ENCODE results near the gene OR5AU1.
"Not testable (repeated sequence)": the region's sequence is repeated elsewhere in the genome, so short reads cannot be mapped to it uniquely, and the experiment has no call there.

The OR5AU1 gene

GRCh38 chr14:21192875-21193535 lies 37.1 kb upstream of the OR5AU1 start:
- in situ Hi-C loops (cut with MboI; ENCODE audit: low sequenced_read_pairs) = no loop called here
- DNase-seq (ENCODE audit: low spot score in 2 of 2) = no peak
- Histone ChIP-seq H3K4me3 (no peak overlapping the region), H3K27me3 (ENCODE audit: low read depth) (no peaks in the 10 kb centered on the region; the same call in 1 of the 2 replicates), H3K4me1 (peaks cover 2% of the 10 kb centered on the region; the same call in 1 of the 2 replicates), H3K9me3 (no peaks in the 10 kb centered on the region; the same call in 1 of the 2 replicates), H3K36me3 (replicated peaks) (no peaks in the 10 kb centered on the region)

- no peaks in the 10 kb centered on the region; the same call in 1 of the 2 replicates for H3K9me3 ChIP-seq
- H3K36me3 ChIP-seq (replicated peaks) = no peaks in the 10 kb centered on the region
- DNase-seq (ENCODE audit: low spot score in 2 of 2) = no peak
- H3K27me3 ChIP-seq (ENCODE audit: low read depth) = no peaks in the 10 kb centered on the region; the same call in 1 of the 2 replicates
- H3K4me3 ChIP-seq = peak overlapping the region; percentile 19
- in situ Hi-C loops (cut with MboI; ENCODE audit: low sequenced_read_pairs) = no loop called here
- peaks cover 2% of the 10 kb centered on the region; the same call in 1 of the 2 replicates for H3K4me1 ChIP-seq
Observed at GRCh38 chr14:21192447-21192822, 36.6 kb upstream of the OR5AU1 start.

- Histone ChIP-seq H3K9me3 (no peaks in the 10 kb centered on the region; the same call in 1 of the 2 replicates), H3K4me3 (peak overlapping the region; percentile 19), H3K27me3 (ENCODE audit: low read depth) (no peaks in the 10 kb centered on the region; the same call in 1 of the 2 replicates), H3K36me3 (replicated peaks) (no peaks in the 10 kb centered on the region), H3K4me1 (peaks cover 2% of the 10 kb centered on the region; the same call in 1 of the 2 replicates)
- DNase-seq (ENCODE audit: low spot score in 2 of 2) = peak; percentile 73 to 93
- in situ Hi-C loops (cut with MboI; ENCODE audit: low sequenced_read_pairs) = no loop called here
Observed at GRCh38 chr14:21191809-21192446, 36.1 kb upstream of the OR5AU1 start.

- DNase-seq (ENCODE audit: low spot score in 2 of 2) = no peak
- Histone ChIP-seq H3K27me3 (ENCODE audit: low read depth) (no peaks in the 10 kb centered on the region), H3K4me1 (peaks cover 2% of the 10 kb centered on the region; the same call in 1 of the 2 replicates), H3K9me3 (no peaks in the 10 kb centered on the region; the same call in 1 of the 2 replicates), H3K36me3 (replicated peaks) (no peaks in the 10 kb centered on the region), H3K4me3 (no peak overlapping the region)
- in situ Hi-C loops (cut with MboI; ENCODE audit: low sequenced_read_pairs) = no loop called here
Observed at GRCh38 chr14:21191261-21191808, 35.5 kb upstream of the OR5AU1 start.

- H3K36me3 ChIP-seq (replicated peaks) = no peaks in the 10 kb centered on the region
- H3K27me3 ChIP-seq (ENCODE audit: low read depth) = no peaks in the 10 kb centered on the region
- H3K4me1 ChIP-seq = no peaks in the 10 kb centered on the region
- no peak for DNase-seq (ENCODE audit: low spot score in 2 of 2)
- H3K9me3 ChIP-seq = 0 out of 2 replicates have a peak, but pooled peaks cover 2% of the 10 kb centered on the region
- in situ Hi-C loops (cut with MboI; ENCODE audit: low sequenced_read_pairs) = no loop called here
- no peak overlapping the region for H3K4me3 ChIP-seq
Observed at GRCh38 chr14:21185491-21185890, 29.6 kb upstream of the OR5AU1 start.

GRCh38 chr14:21184254-21184653 lies 28.4 kb upstream of the OR5AU1 start:
- H3K36me3 ChIP-seq (replicated peaks) = no peaks in the 10 kb centered on the region
- H3K9me3 ChIP-seq = 0 out of 2 replicates have a peak, but pooled peaks cover 2% of the 10 kb centered on the region
- in situ Hi-C loops (cut with MboI; ENCODE audit: low sequenced_read_pairs) = no loop called here
- no peak for DNase-seq (ENCODE audit: low spot score in 2 of 2)
- no peaks in the 10 kb centered on the region for H3K4me1 ChIP-seq
- H3K4me3 ChIP-seq = no peak overlapping the region
- no peaks in the 10 kb centered on the region for H3K27me3 ChIP-seq (ENCODE audit: low read depth)

- Histone ChIP-seq H3K4me3 (no peak overlapping the region), H3K27me3 (ENCODE audit: low read depth) (no peaks in the 10 kb centered on the region; the same call in 1 of the 2 replicates), H3K9me3 (0 out of 2 replicates have a peak, but pooled peaks cover 2% of the 10 kb centered on the region), H3K36me3 (replicated peaks) (no peaks in the 10 kb centered on the region), H3K4me1 (no peaks in the 10 kb centered on the region)
- DNase-seq (ENCODE audit: low spot score in 2 of 2) = no peak
- in situ Hi-C loops (cut with MboI; ENCODE audit: low sequenced_read_pairs) = no loop called here
Observed at GRCh38 chr14:21182166-21182565, 26.3 kb upstream of the OR5AU1 start.

- Histone ChIP-seq H3K4me1 (no peaks in the 10 kb centered on the region), H3K4me3 (no peak overlapping the region), H3K27me3 (ENCODE audit: low read depth) (peaks cover 9% of the 10 kb centered on the region; the same call in 1 of the 2 replicates), H3K9me3 (peaks cover 4% of the 10 kb centered on the region; the same call in 1 of the 2 replicates), H3K36me3 (replicated peaks) (no peaks in the 10 kb centered on the region)
- in situ Hi-C loops (cut with MboI; ENCODE audit: low sequenced_read_pairs) = no loop called here
- DNase-seq (ENCODE audit: low spot score in 2 of 2) = no peak
Observed at GRCh38 chr14:21171128-21171527, 15.3 kb upstream of the OR5AU1 start.

- Histone ChIP-seq H3K4me3 (no peak overlapping the region), H3K4me1 (no peaks in the 10 kb centered on the region), H3K27me3 (ENCODE audit: low read depth) (peaks cover 6% of the 10 kb centered on the region; the same call in 1 of the 2 replicates), H3K36me3 (replicated peaks) (no peaks in the 10 kb centered on the region), H3K9me3 (peaks cover 4% of the 10 kb centered on the region; the same call in 1 of the 2 replicates)
- no peak for DNase-seq (ENCODE audit: low spot score in 2 of 2)
- in situ Hi-C loops (cut with MboI; ENCODE audit: low sequenced_read_pairs) = no loop called here
Observed at GRCh38 chr14:21169573-21169972, 13.7 kb upstream of the OR5AU1 start.

GRCh38 chr14:21168055-21168454 lies 12.2 kb upstream of the OR5AU1 start:
- H3K4me3 ChIP-seq = no peak overlapping the region
- DNase-seq (ENCODE audit: low spot score in 2 of 2) = no peak
- peaks cover 4% of the 10 kb centered on the region; the same call in 1 of the 2 replicates for H3K9me3 ChIP-seq
- in situ Hi-C loops (cut with MboI; ENCODE audit: low sequenced_read_pairs) = no loop called here
- peaks cover 5% of the 10 kb centered on the region; the same call in 1 of the 2 replicates for H3K27me3 ChIP-seq (ENCODE audit: low read depth)
- no peaks in the 10 kb centered on the region for H3K36me3 ChIP-seq (replicated peaks)
- no peaks in the 10 kb centered on the region for H3K4me1 ChIP-seq

- H3K27me3 ChIP-seq (ENCODE audit: low read depth); in situ Hi-C loops (cut with MboI; ENCODE audit: low sequenced_read_pairs); H3K36me3 ChIP-seq (replicated peaks); H3K9me3 ChIP-seq; H3K4me1 ChIP-seq; DNase-seq (ENCODE audit: low spot score in 2 of 2); H3K4me3 ChIP-seq: not testable (repeated sequence)
Observed at GRCh38 chr14:21165670-21166069, 9.8 kb upstream of the OR5AU1 start.

- DNase-seq (ENCODE audit: low spot score in 2 of 2); H3K9me3 ChIP-seq; H3K36me3 ChIP-seq (replicated peaks); in situ Hi-C loops (cut with MboI; ENCODE audit: low sequenced_read_pairs); H3K4me3 ChIP-seq; H3K4me1 ChIP-seq: not testable (repeated sequence)
- H3K27me3 ChIP-seq (ENCODE audit: low read depth) = peaks cover 12% of the 10 kb centered on the region; the same call in 1 of the 2 replicates
Observed at GRCh38 chr14:21165002-21165605, 9.2 kb upstream of the OR5AU1 start.

- in situ Hi-C loops (cut with MboI; ENCODE audit: low sequenced_read_pairs) = no loop called here
- Histone ChIP-seq H3K9me3 (no peaks in the 10 kb centered on the region), H3K4me3 (no peak overlapping the region), H3K36me3 (replicated peaks) (no peaks in the 10 kb centered on the region), H3K27me3 (ENCODE audit: low read depth) (peaks cover 14% of the 10 kb centered on the region; the same call in 1 of the 2 replicates), H3K4me1 (no peaks in the 10 kb centered on the region)
- no peak for DNase-seq (ENCODE audit: low spot score in 2 of 2)
Observed at GRCh38 chr14:21163871-21164291, 8.0 kb upstream of the OR5AU1 start.

Measured in HAP-1 (cell line).